Osteoblast (primary cell): ENCODE measurements around the gene ERO1A. TPM values are rescaled to one million over a fixed set of nuclear protein-coding genes. Genes with fewer than 3 reads are reported as not detected.

ENCODE experiments used
- DNase-seq: peaks from one replicate; pipeline ENCODE4 v3.0.0; 2011; ENCODE audit warnings: low spot score, mixed read lengths; ENCODE audit not compliant: insufficient read length; ENCODE audit errors: missing footprints
- H2AFZ ChIP-seq: 2 replicates; pipeline ENCODE4 v1.6.0; 2011; ENCODE audit warnings: mild to moderate bottlenecking, low read length
- H3K27ac ChIP-seq: 2 replicates; pipeline ENCODE4 v1.5.1; 2011; ENCODE audit warnings: mild to moderate bottlenecking, low read depth, low read length, moderate library complexity
- H3K27me3 ChIP-seq: 2 replicates; pipeline ENCODE4 v1.6.0; 2012; ENCODE audit warnings: mild to moderate bottlenecking, control low read depth, inconsistent platforms, low read length, moderate library complexity; ENCODE audit not compliant: insufficient read depth
- H3K36me3 ChIP-seq: 2 replicates; pipeline ENCODE4 v1.5.1; 2011; ENCODE audit warnings: mild to moderate bottlenecking, low read length, control low read depth, moderate library complexity; ENCODE audit not compliant: insufficient read depth
- H3K4me1 ChIP-seq: 2 replicates; pipeline ENCODE4 v1.5.1; 2011; ENCODE audit warnings: mild to moderate bottlenecking, low read length, control low read depth, moderate library complexity; ENCODE audit not compliant: insufficient read depth
- H3K4me2 ChIP-seq: 2 replicates; pipeline ENCODE4 v1.6.0; 2011; ENCODE audit warnings: mild to moderate bottlenecking, low read length; ENCODE audit not compliant: insufficient read depth
- H3K4me3 ChIP-seq: fragments of 200-600 bp; sonication (generic); 3 replicates; pipeline ENCODE4 v1.5.1; 2012; ENCODE audit warnings: mild to moderate bottlenecking, low read length, inconsistent platforms; ENCODE audit not compliant: insufficient read depth
- H3K79me2 ChIP-seq: 2 replicates; pipeline ENCODE4 v1.6.0; 2012; ENCODE audit warnings: mild to moderate bottlenecking, low read length, control low read depth, inconsistent platforms; ENCODE audit not compliant: insufficient read depth
- H3K9me3 ChIP-seq: 2 replicates; pipeline ENCODE4 v1.5.1; 2011; ENCODE audit warnings: low read depth, low read length, control low read depth
- H4K20me1 ChIP-seq: 2 replicates; pipeline ENCODE4 v1.6.0; 2012; ENCODE audit warnings: mild to moderate bottlenecking, low read length, control low read depth; ENCODE audit not compliant: insufficient read depth
- CTCF ChIP-seq: IDR thresholded peaks from 2 replicates; pipeline ENCODE4 v1.5.1; 2011; ENCODE audit warnings: mild to moderate bottlenecking, low read depth, low read length, moderate library complexity; ENCODE audit errors: extremely low read depth
- total RNA-seq: library from RNA; depleted of rRNA; stranded (reverse); fragments of >200 nt; gene quantifications from 2 replicates; pipeline ENCODE4 v1.2.3, GENCODE V29; 2012

The ERO1A gene
- 55.1 and 56.8 TPM in 2 replicates for total RNA-seq

- no peaks in the 10 kb centered on the region for H3K9me3 ChIP-seq
- DNase-seq: peak; percentile 96
These were observed at the start of gene ERO1A for GRCh38 chr14:52695481-52696091. ERO1A (minus strand) TSS chr14:52695558; CDS start chr14:52695481, 77 bp downstream.

GRCh38 chr14:52741865-52742264, 46.5 kb upstream of the ERO1A start:
- peak overlapping the region; percentile 62 for H3K27ac ChIP-seq
- H3K4me2 ChIP-seq: peak overlapping the region; percentile 66
- no peaks in the 10 kb centered on the region for H4K20me1 ChIP-seq
- peaks cover 5% of the 10 kb centered on the region for H3K4me1 ChIP-seq
- TF ChIP-seq CTCF: no peak
- peak overlapping the region; percentile 7 for H3K4me3 ChIP-seq
- H2AFZ ChIP-seq: peak overlapping the region; percentile 66
- peaks cover 52% of the 10 kb centered on the region for H3K79me2 ChIP-seq
- no peaks in the 10 kb centered on the region for H3K9me3 ChIP-seq
- H3K36me3 ChIP-seq: peaks cover 5% of the 10 kb centered on the region
- DNase-seq: peak; percentile 0
- H3K27me3 ChIP-seq: no peaks in the 10 kb centered on the region

More at GRCh38 chr14:52695481-52696091, at the start of gene ERO1A:
- Histone ChIP-seq H3K4me3 (peak within 1 kb of the TSS; percentile 98), H3K36me3 (no peaks in the 10 kb centered on the region), H3K27ac (peak within 1 kb of the TSS; percentile 83), H3K4me1 (peaks cover 8% of the 10 kb centered on the region), H2AFZ (peak within 1 kb of the TSS; percentile 93), H3K79me2 (peaks cover 47% of the 10 kb centered on the region), H3K4me2 (peak within 1 kb of the TSS; percentile 99), H4K20me1 (peaks cover 8% of the 10 kb centered on the region), H3K27me3 (no peaks in the 10 kb centered on the region)
- TF ChIP-seq CTCF: no peak

GRCh38 chr14:52740751-52741150, 45.4 kb upstream of the ERO1A start:
- Histone ChIP-seq H4K20me1 (no peaks in the 10 kb centered on the region), H3K36me3 (peaks cover 4% of the 10 kb centered on the region), H3K4me3 (no peak overlapping the region), H3K27ac (no peak overlapping the region), H3K4me1 (peaks cover 5% of the 10 kb centered on the region), H3K27me3 (no peaks in the 10 kb centered on the region), H3K79me2 (peaks cover 63% of the 10 kb centered on the region), H3K9me3 (no peaks in the 10 kb centered on the region), H2AFZ (no peak overlapping the region), H3K4me2 (no peak overlapping the region)
- no peak for TF ChIP-seq CTCF
- no peak for DNase-seq

- Histone ChIP-seq H3K36me3 (peaks cover 5% of the 10 kb centered on the region), H2AFZ (no peak overlapping the region), H3K27me3 (no peaks in the 10 kb centered on the region), H3K9me3 (no peaks in the 10 kb centered on the region), H3K4me1 (peaks cover 5% of the 10 kb centered on the region), H3K79me2 (peaks cover 69% of the 10 kb centered on the region), H3K4me2 (no peak overlapping the region), H4K20me1 (peaks cover 5% of the 10 kb centered on the region), H3K4me3 (no peak overlapping the region), H3K27ac (no peak overlapping the region)
- TF ChIP-seq CTCF: no peak
- peak; percentile 4 for DNase-seq
These were observed 43.1 kb upstream of the ERO1A start for GRCh38 chr14:52738409-52738808.
